Sigmoid colon (tissue), 7 donors: ENCODE measurements around the gene SLC12A9. TPM values are rescaled to one million over a fixed set of nuclear protein-coding genes. Genes with fewer than 3 reads are reported as not detected.
"Not testable (repeated sequence)": the region's sequence is repeated elsewhere in the genome, so short reads cannot be mapped to it uniquely, and the experiment has no call there.

Experiments
- DNase-seq: peaks from one replicate; pipeline ENCODE4 v3.0.0-alpha.2; 2019
- H3K27ac ChIP-seq, 4 donors: fragments of 200-600 bp; sonication (generic); one replicate each; pipeline ENCODE4 v1.5.1; 2016 to 2019; ENCODE audit warnings: mild to moderate bottlenecking in 1 of 4
- H3K27me3 ChIP-seq, 3 donors: fragments of 200-600 bp; sonication (generic); one replicate each; pipeline ENCODE4 v1.5.1; 2019; ENCODE audit warnings: mild to moderate bottlenecking in 1 of 3
- H3K36me3 ChIP-seq, 4 donors: fragments of 200-600 bp; sonication (generic); one replicate each; pipeline ENCODE4 v1.5.1; 2016 to 2019
- H3K4me1 ChIP-seq, 4 donors: fragments of 200-600 bp; sonication (generic); one replicate each; pipeline ENCODE4 v1.5.1; 2017 to 2019
- H3K4me3 ChIP-seq, 4 donors: fragments of 200-600 bp; sonication (generic); one replicate each; pipeline ENCODE4 v1.5.1; 2017 to 2019; ENCODE audit warnings: mild to moderate bottlenecking in 2 of 4, moderate library complexity in 1 of 4
- H3K9me3 ChIP-seq, 4 donors: fragments of 200-600 bp in 3 of 4; sonication (generic) in 3 of 4; one replicate each; pipeline versions ENCODE4 v1.5.1 to v1.6.1; 2013 to 2019
- CTCF ChIP-seq, 4 experiments: fragments of 450-650 bp in 3 of 4; fragments of 200-600 bp in 1 of 4; IDR thresholded peaks; one replicate each; pipeline ENCODE4 v1.5.1; 2016 to 2019; ENCODE audit warnings: antibody characterized with exemption in 4 of 4, mild to moderate bottlenecking in 3 of 4, moderate library complexity in 2 of 4
- EP300 ChIP-seq, 4 donors: sonication (generic); formaldehyde crosslinking; IDR thresholded peaks; one replicate each; pipeline ENCODE4 v1.6.1; 2017; ENCODE audit warnings: antibody characterized with exemption in 4 of 4
- POLR2A ChIP-seq, 2 donors: fragments of 450-650 bp; IDR thresholded peaks; one replicate each; pipeline ENCODE4 v1.6.1; 2016; ENCODE audit warnings: antibody characterized with exemption in 2 of 2, mild to moderate bottlenecking in 2 of 2, moderate library complexity in 2 of 2
- POLR2AphosphoS5 ChIP-seq, 4 donors: sonication (generic); formaldehyde crosslinking; IDR thresholded peaks; one replicate each; pipeline ENCODE4 v1.6.1; 2017; ENCODE audit warnings: antibody characterized with exemption in 4 of 4
- WGBS, 2 donors: extraction: QIAGEN DNeasy Blood & Tissue Kit; methylation state at CpG; one replicate each; pipeline ENCODE4 v1.1.7; 2013; 5-methylcytosine and 5-hydroxymethylcytosine counted together
- intact Hi-C: fragments of 100-400 bp; cut with DNase I; formaldehyde crosslinking; loops from one replicate; pipeline ENCODE4 v1.15.1; 2023
- polyA plus RNA-seq, 3 donors: library from polyadenylated mRNA; stranded (reverse); fragments of 200-250 nt; gene quantifications; one replicate each; pipeline ENCODE4 v1.2.3, GENCODE V29; 2013
- total RNA-seq, 4 donors: library from RNA; depleted of rRNA; stranded (reverse); fragments of >200 nt; gene quantifications; one replicate each; pipeline ENCODE4 v1.1.0, GENCODE V29; 2016
- donor health status: healthy with polysubstance abuse.
- donor health status: Bipolar disorder and iron deficiency.
- donor health status: healthy.

Gene SLC12A9
- total and polyA plus RNA-seq, 7 donors, result 2.5 to 34.2 (median 12.1) TPM

- DNase-seq, result no peak
- Histone ChIP-seq H3K4me1 (peaks cover 0 to 25% (median 12%) of the 10 kb centered on the region in 4 donors), H3K27me3 (no peaks in the 10 kb centered on the region), H3K4me3 (no peak overlapping the region), H3K27ac (no peak overlapping the region), H3K9me3 (no peaks in the 10 kb centered on the region), H3K36me3 (peaks cover 0 to 15% (median 0%) of the 10 kb centered on the region in 4 donors)
- 94% methylated on average over 14 of the region's 14 CpGs for whole genome bisulfite sequencing, 2 donors
- TF ChIP-seq POLR2AphosphoS5 (IDR thresholded peaks at IDR 0.05), result no peak
- no peak for TF ChIP-seq POLR2A (IDR thresholded peaks at IDR 0.05)
- TF ChIP-seq EP300 (IDR thresholded peaks at IDR 0.05), result no peak
- no peak for TF ChIP-seq CTCF (IDR thresholded peaks at IDR 0.05)
- intact Hi-C loops, result loop anchor here (10.0 kb wide), 1 partner anchor 270 kb away; the partner anchor contains the start of genes FBXO24 and LRCH4
Observed at GRCh38 chr7:100854146-100854895, 1.8 kb downstream of the SLC12A9 start.

- H3K9me3 ChIP-seq, result not testable (repeated sequence)
Observed at GRCh38 chr7:100854899-100855298, 2.4 kb downstream of the SLC12A9 start.

DNA sequence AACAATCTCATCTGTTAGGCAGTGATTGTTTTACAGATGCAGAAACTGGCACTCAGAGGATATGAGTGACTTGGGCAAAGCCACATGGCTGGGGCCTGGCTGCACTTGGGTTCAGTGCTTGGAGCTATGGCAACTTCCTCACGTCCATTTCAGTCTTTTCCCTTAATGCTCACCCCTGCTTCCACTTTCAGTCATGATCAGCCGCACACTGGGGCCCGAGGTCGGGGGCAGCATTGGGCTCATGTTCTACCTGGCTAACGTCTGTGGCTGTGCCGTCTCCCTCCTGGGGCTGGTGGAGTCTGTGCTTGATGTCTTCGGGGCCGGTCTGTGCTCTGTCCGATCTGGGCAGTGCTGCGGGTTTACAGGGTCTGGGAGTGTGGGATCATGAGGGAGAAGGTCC lies 3.0 kb downstream of the SLC12A9 start:
- no peak for DNase-seq

More at GRCh38 chr7:100854899-100855298, 2.4 kb downstream of the SLC12A9 start:
- DNase-seq, H3K27me3 ChIP-seq, H3K27ac ChIP-seq, H3K4me3 ChIP-seq: not testable (repeated sequence)
- intact Hi-C loops, result loop anchor here (10.0 kb wide), 1 partner anchor 270 kb away; the partner anchor contains the start of genes FBXO24 and LRCH4
- Histone ChIP-seq H3K36me3 (peaks cover 0 to 20% (median 2%) of the 10 kb centered on the region in 4 donors), H3K4me1 (peaks cover 0 to 25% (median 12%) of the 10 kb centered on the region in 4 donors)
- WGBS, 2 donors, result 97% methylated on average over 9 of the region's 9 CpGs

GRCh38 chr7:100856871-100857282 lies 4.4 kb downstream of the SLC12A9 start:
- Histone ChIP-seq H3K27ac (no peak overlapping the region), H3K4me1 (peaks cover 0 to 22% (median 11%) of the 10 kb centered on the region in 4 donors), H3K27me3 (no peaks in the 10 kb centered on the region), H3K9me3 (no peaks in the 10 kb centered on the region), H3K36me3 (peaks cover 0 to 40% (median 14%) of the 10 kb centered on the region in 4 donors), H3K4me3 (no peak overlapping the region)
- DNase-seq, result no peak
- intact Hi-C loops, result loop anchor here (10.0 kb wide), 1 partner anchor 272 kb away; the partner anchor contains the start of genes FBXO24 and LRCH4
- 92 to 94% methylated on average over 16 of the region's 16 CpGs for WGBS, 2 donors
- no peak for TF ChIP-seq EP300 (IDR thresholded peaks at IDR 0.05)
- no peak for TF ChIP-seq POLR2A (IDR thresholded peaks at IDR 0.05)

More for the DNA sequence above, 3.0 kb downstream of the SLC12A9 start:
- peaks cover 0 to 27% (median 5%) of the 10 kb centered on the region in 4 donors for H3K36me3 ChIP-seq
- H3K27ac ChIP-seq, result no peak overlapping the region
- 91 to 95% methylated on average over 10 of the region's 10 CpGs for whole genome bisulfite sequencing, 2 donors
- intact Hi-C loops, result loop anchor here (10.0 kb wide), 1 partner anchor 271 kb away; the partner anchor contains the start of genes FBXO24 and LRCH4
- peaks cover 0 to 25% (median 12%) of the 10 kb centered on the region in 4 donors for H3K4me1 ChIP-seq
- H3K9me3 ChIP-seq, result no peaks in the 10 kb centered on the region
- H3K4me3 ChIP-seq, result no peak overlapping the region
- TF ChIP-seq CTCF (IDR thresholded peaks at IDR 0.05), result no peak
- TF ChIP-seq POLR2AphosphoS5 (IDR thresholded peaks at IDR 0.05), result no peak
- no peak for TF ChIP-seq POLR2A (IDR thresholded peaks at IDR 0.05)
- TF ChIP-seq EP300 (IDR thresholded peaks at IDR 0.05), result no peak
- no peaks in the 10 kb centered on the region for H3K27me3 ChIP-seq

DNA sequence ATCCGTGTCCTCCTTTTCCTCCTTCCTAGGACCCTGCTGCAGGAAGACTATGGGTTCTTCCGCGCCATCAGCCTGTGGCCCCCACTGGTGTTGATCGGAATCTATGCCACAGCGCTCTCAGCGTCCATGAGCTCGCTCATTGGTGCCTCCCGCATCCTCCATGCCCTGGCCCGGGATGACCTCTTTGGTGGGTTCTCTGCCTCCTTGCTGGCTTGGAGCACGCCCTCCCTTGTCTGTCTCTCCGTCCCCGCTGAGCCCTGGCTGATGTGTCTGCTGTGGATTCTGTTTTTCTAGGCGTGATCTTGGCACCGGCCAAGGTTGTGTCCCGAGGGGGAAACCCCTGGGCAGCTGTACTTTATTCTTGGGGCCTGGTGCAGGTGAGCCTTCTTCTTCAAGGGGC lies 7.3 kb downstream of the SLC12A9 start:
- Histone ChIP-seq H3K4me1 (no peaks in the 10 kb centered on the region), H3K4me3 (no peak overlapping the region), H3K27ac (no peak overlapping the region), H3K36me3 (peaks cover 0 to 48% (median 14%) of the 10 kb centered on the region in 4 donors), H3K27me3 (no peaks in the 10 kb centered on the region), H3K9me3 (no peaks in the 10 kb centered on the region)
- WGBS, 2 donors, result 78 to 92% methylated on average over 15 of the region's 15 CpGs
- TF ChIP-seq CTCF (IDR thresholded peaks at IDR 0.05), result no peak
- no peak for TF ChIP-seq EP300 (IDR thresholded peaks at IDR 0.05)
- TF ChIP-seq POLR2A (IDR thresholded peaks at IDR 0.05), result no peak
- no peak for TF ChIP-seq POLR2AphosphoS5 (IDR thresholded peaks at IDR 0.05)
- no peak for DNase-seq
- intact Hi-C loops, result loop anchor here (10.0 kb wide), 2 partner anchors 275 to 385 kb away; partner anchors contain the start of genes FBXO24, LRCH4 and TSC22D4
